ENCODE results near the gene ANKRD1. TPM values are rescaled to one million over a fixed set of nuclear protein-coding genes. Genes with fewer than 3 reads are reported as not detected.
A peak's percentile ranks its signal among the peaks of the same experiment; 100 is the strongest.

Gene ANKRD1
- total RNA-seq, 2 experiments from 2014 or later: not detected

- POLR2A ChIA-PET: no interaction called here
- Mint-ChIP-seq H3K27me3 (ENCODE audit: low read depth) (peaks cover 22% of the 10 kb centered on the region), H3K4me3 (no peak overlapping the region), H3K36me3 (ENCODE audit: low read depth) (no peaks in the 10 kb centered on the region), H3K27ac (no peak overlapping the region), H3K9me3 (ENCODE audit: insufficient read depth) (no peaks in the 10 kb centered on the region), H3K4me1 (ENCODE audit: low read depth) (no peaks in the 10 kb centered on the region)
- CTCF ChIA-PET: interaction anchor here (1.0 to 1.7 kb wide), 4 partner anchors 21 to 333 kb away, joined by 4 to 5 read pairs (median 4); no protein-coding TSS in a partner anchor
- no peak for DNase-seq
- no peak for ATAC-seq
These were observed 3.5 kb downstream of the ANKRD1 start for GRCh38 chr10:90917238-90917967.

GRCh38 chr10:90916392-90917237 is 4.3 kb downstream of the ANKRD1 start:
- ATAC-seq: no peak
- CTCF ChIA-PET: interaction anchor here (0.7 to 1.7 kb wide), 3 partner anchors 30 to 987 kb away, joined by 3 to 5 read pairs (median 4); no protein-coding TSS in a partner anchor

GRCh38 chr10:90915766-90916075 is 5.2 kb downstream of the ANKRD1 start:
- H3K27ac Mint-ChIP-seq: no peak overlapping the region
- no peaks in the 10 kb centered on the region for H3K36me3 Mint-ChIP-seq (ENCODE audit: low read depth)
- POLR2A ChIA-PET: no interaction called here
- ATAC-seq (no peak), DNase-seq (no peak)
- H3K4me3 Mint-ChIP-seq: no peak overlapping the region
- H3K4me1 Mint-ChIP-seq (ENCODE audit: low read depth): peaks cover 2% of the 10 kb centered on the region
- H3K9me3 Mint-ChIP-seq (ENCODE audit: insufficient read depth): no peaks in the 10 kb centered on the region
- peaks cover 17% of the 10 kb centered on the region for H3K27me3 Mint-ChIP-seq (ENCODE audit: low read depth)
- CTCF ChIA-PET: interaction anchor here (0.5 to 0.7 kb wide), 2 partner anchors 986 to 1621 kb away, joined by 3 read pairs; no protein-coding TSS in a partner anchor

More at GRCh38 chr10:90916392-90917237, 4.3 kb downstream of the ANKRD1 start:
- POLR2A ChIA-PET: no interaction called here
- Mint-ChIP-seq H3K27me3 (ENCODE audit: low read depth) (peaks cover 17% of the 10 kb centered on the region), H3K4me1 (ENCODE audit: low read depth) (peaks cover 2% of the 10 kb centered on the region), H3K4me3 (no peak overlapping the region), H3K27ac (no peak overlapping the region), H3K36me3 (ENCODE audit: low read depth) (no peaks in the 10 kb centered on the region), H3K9me3 (ENCODE audit: insufficient read depth) (no peaks in the 10 kb centered on the region)
- no peak for DNase-seq

- Mint-ChIP-seq H3K36me3 (ENCODE audit: low read depth) (no peaks in the 10 kb centered on the region), H3K4me1 (ENCODE audit: low read depth) (peaks cover 2% of the 10 kb centered on the region)
- no peak for ATAC-seq
These were observed 5.7 kb downstream of the ANKRD1 start for GRCh38 chr10:90914992-90915765.

GRCh38 chr10:90913774-90914420 is 7.0 kb downstream of the ANKRD1 start:
- ATAC-seq (no peak), DNase-seq (no peak)
- Mint-ChIP-seq H3K27me3 (ENCODE audit: low read depth) (peaks cover 10% of the 10 kb centered on the region), H3K4me1 (ENCODE audit: low read depth) (peaks cover 2% of the 10 kb centered on the region), H3K4me3 (no peak overlapping the region), H3K36me3 (ENCODE audit: low read depth) (no peaks in the 10 kb centered on the region), H3K9me3 (ENCODE audit: insufficient read depth) (no peaks in the 10 kb centered on the region), H3K27ac (no peak overlapping the region)
- ChIA-PET POLR2A (no interaction called here), CTCF (interaction anchor here (0.6 to 4.6 kb wide), 4 partner anchors 32 to 336 kb away, joined by 3 to 61 read pairs (median 14); no protein-coding TSS in a partner anchor)

More at GRCh38 chr10:90914992-90915765, 5.7 kb downstream of the ANKRD1 start:
- POLR2A ChIA-PET: no interaction called here
- H3K27me3 Mint-ChIP-seq (ENCODE audit: low read depth): peaks cover 17% of the 10 kb centered on the region
- H3K9me3 Mint-ChIP-seq (ENCODE audit: insufficient read depth): no peaks in the 10 kb centered on the region
- no peak for DNase-seq
- no peak overlapping the region for H3K27ac Mint-ChIP-seq
- CTCF ChIA-PET: interaction anchor here (0.5 kb wide), 1 partner anchor 1622 kb away, joined by 3 read pairs; no protein-coding TSS in a partner anchor
- no peak overlapping the region for H3K4me3 Mint-ChIP-seq

GRCh38 chr10:90912854-90913479 is 7.9 kb downstream of the ANKRD1 start:
- no peaks in the 10 kb centered on the region for H3K36me3 Mint-ChIP-seq (ENCODE audit: low read depth)
- POLR2A ChIA-PET: no interaction called here
- H3K4me1 Mint-ChIP-seq (ENCODE audit: low read depth): peaks cover 2% of the 10 kb centered on the region
- no peaks in the 10 kb centered on the region for H3K9me3 Mint-ChIP-seq (ENCODE audit: insufficient read depth)
- H3K27ac Mint-ChIP-seq: no peak overlapping the region
- peaks cover 10% of the 10 kb centered on the region for H3K27me3 Mint-ChIP-seq (ENCODE audit: low read depth)
- CTCF ChIA-PET: interaction anchor here (1.3 to 4.9 kb wide), 6 partner anchors 12 to 371 kb away, joined by 3 to 61 read pairs (median 14); no protein-coding TSS in a partner anchor
- DNase-seq: no peak
- no peak overlapping the region for H3K4me3 Mint-ChIP-seq
- no peak for ATAC-seq

GRCh38 chr10:90912174-90912573 is 8.7 kb downstream of the ANKRD1 start:
- Mint-ChIP-seq H3K9me3 (ENCODE audit: insufficient read depth) (no peaks in the 10 kb centered on the region), H3K27me3 (ENCODE audit: low read depth) (peaks cover 7% of the 10 kb centered on the region), H3K36me3 (ENCODE audit: low read depth) (peaks cover 3% of the 10 kb centered on the region), H3K4me3 (no peak overlapping the region), H3K27ac (no peak overlapping the region), H3K4me1 (ENCODE audit: low read depth) (peaks cover 2% of the 10 kb centered on the region)
- ChIA-PET CTCF (interaction anchor here (0.7 to 4.9 kb wide), 34 partner anchors 9 to 724 kb away, joined by 3 to 61 read pairs (median 4); partner anchors contain the start of genes ANKRD1 and PPP1R3C), POLR2A (interaction anchor here (1.4 kb wide), 1 partner anchor 35 kb away, joined by 9 read pairs; no protein-coding TSS in a partner anchor)
- no peak for DNase-seq
- no peak for ATAC-seq

- no peaks in the 10 kb centered on the region for H3K9me3 Mint-ChIP-seq (ENCODE audit: insufficient read depth)
- H3K36me3 Mint-ChIP-seq (ENCODE audit: low read depth): peaks cover 3% of the 10 kb centered on the region
- ATAC-seq (peak; percentile 84), DNase-seq (peak; percentile 73)
- CTCF ChIA-PET: interaction anchor here (0.7 to 4.9 kb wide), 34 partner anchors 8 to 724 kb away, joined by 3 to 61 read pairs (median 4); partner anchors contain the start of genes ANKRD1 and PPP1R3C
- no peak overlapping the region for H3K4me3 Mint-ChIP-seq
- H3K27ac Mint-ChIP-seq: no peak overlapping the region
- H3K27me3 Mint-ChIP-seq (ENCODE audit: low read depth): peaks cover 7% of the 10 kb centered on the region
- peaks cover 2% of the 10 kb centered on the region for H3K4me1 Mint-ChIP-seq (ENCODE audit: low read depth)
- POLR2A ChIA-PET: interaction anchor here (1.0 to 1.4 kb wide), 2 partner anchors 10 to 36 kb away, joined by 3 to 9 read pairs; no protein-coding TSS in a partner anchor
These were observed 9.5 kb downstream of the ANKRD1 start for GRCh38 chr10:90911133-90912051.

- H3K36me3 Mint-ChIP-seq (ENCODE audit: low read depth): peaks cover 20% of the 10 kb centered on the region
- H3K4me3 Mint-ChIP-seq: no peak overlapping the region
- ChIA-PET CTCF (no interaction called here), POLR2A (no interaction called here)
- H3K4me1 Mint-ChIP-seq (ENCODE audit: low read depth): peaks cover 3% of the 10 kb centered on the region
- no peaks in the 10 kb centered on the region for H3K27me3 Mint-ChIP-seq (ENCODE audit: low read depth)
- H3K27ac Mint-ChIP-seq: no peak overlapping the region
- no peak for ATAC-seq
- DNase-seq: no peak
- no peaks in the 10 kb centered on the region for H3K9me3 Mint-ChIP-seq (ENCODE audit: insufficient read depth)
These were observed 14.3 kb downstream of the ANKRD1 start for GRCh38 chr10:90906596-90906995.

GRCh38 chr10:90905925-90906324 is 15.0 kb downstream of the ANKRD1 start:
- H3K36me3 Mint-ChIP-seq (ENCODE audit: low read depth): peaks cover 21% of the 10 kb centered on the region
- no peak overlapping the region for H3K4me3 Mint-ChIP-seq
- DNase-seq (no peak), ATAC-seq (no peak)
- no peaks in the 10 kb centered on the region for H3K9me3 Mint-ChIP-seq (ENCODE audit: insufficient read depth)
- ChIA-PET CTCF (no interaction called here), POLR2A (no interaction called here)
- H3K27ac Mint-ChIP-seq: no peak overlapping the region
- H3K4me1 Mint-ChIP-seq (ENCODE audit: low read depth): peaks cover 3% of the 10 kb centered on the region
- no peaks in the 10 kb centered on the region for H3K27me3 Mint-ChIP-seq (ENCODE audit: low read depth)

All from activated CD8-positive, alpha-beta T cell treated with anti-CD3 and anti-CD28 coated beads, Interleukin-2, amount 10 ng/mL, durations not matched to agents 7 days and 5 days (primary cell).